H1 (cell line): ENCODE data around the gene PLCB1. TPM values are rescaled to one million over a fixed set of nuclear protein-coding genes. Genes with fewer than 3 reads are reported as not detected.

Experiments used
- JUN ChIP-seq: IDR thresholded peaks from 2 replicates; pipeline ENCODE4 v1.6.1; 2011; ENCODE audit warnings: low read depth, mild to moderate bottlenecking, improper control_type of control experiment, low read length
- POLR2A ChIP-seq, 2 experiments: IDR thresholded peaks; 1 replicate in 1 of 2; 2 replicates in 1 of 2; pipeline ENCODE4 v1.6.1; 2011; ENCODE audit warnings: low read depth in 2 of 2, low read length in 2 of 2, mild to moderate bottlenecking in 2 of 2; ENCODE audit errors: control extremely low read depth in 1 of 2
- POU5F1 ChIP-seq: IDR thresholded peaks from 2 replicates; pipeline ENCODE4 v1.6.1; 2011; ENCODE audit warnings: low read depth, mild to moderate bottlenecking, low read length, moderate library complexity
- SAP30 ChIP-seq: fragments of 300-600 bp; sonication (generic); IDR thresholded peaks from 2 replicates; pipeline ENCODE4 v1.7.1; 2012; ENCODE audit warnings: low read length, moderate library complexity, mild to moderate bottlenecking, inconsistent platforms; ENCODE audit not compliant: insufficient read depth, insufficient replicate concordance
- SIRT6 ChIP-seq: IDR thresholded peaks from one replicate; pipeline ENCODE4 v1.7.1; 2012; ENCODE audit warnings: low read length, inconsistent platforms
- SP1 ChIP-seq: IDR thresholded peaks from 2 replicates; pipeline ENCODE4 v1.6.1; 2011; ENCODE audit warnings: low read depth, low read length
- TBP ChIP-seq: IDR thresholded peaks from 2 replicates; pipeline ENCODE4 v1.6.1; 2011; ENCODE audit warnings: low read depth, low read length, improper control_type of control experiment
- TCF12 ChIP-seq: IDR thresholded peaks from 2 replicates; pipeline ENCODE4 v1.6.1; 2011; ENCODE audit warnings: low read depth, mild to moderate bottlenecking, low read length
- YY1 ChIP-seq: IDR thresholded peaks from 2 replicates; pipeline ENCODE4 v1.6.1; 2011; ENCODE audit warnings: low read depth, mild to moderate bottlenecking, low read length
- polyA plus RNA-seq, 7 experiments: library from polyadenylated mRNA; depleted of rRNA in 3 of 7; stranded (reverse) in 5 of 7; unstranded in 2 of 7; fragments of >200 nt in 5 of 7; fragments of 200-250 nt in 2 of 7; gene quantifications; 1 replicate in 5 of 7; 2 replicates in 1 of 7; 4 replicates in 1 of 7; pipeline versions ENCODE4 v1.2.1 to v1.2.3, GENCODE V29; 2011 to 2013; ENCODE audit warnings: missing spikeins in 2 of 7, mixed read lengths in 2 of 7
- total RNA-seq: library from RNA; stranded (reverse); fragmentation: NEBNext Ultra II Directional; extraction: Animal tissue kit (Norgen Biotek cat#: 25700); gene quantifications from 2 replicates; pipeline ENCODE4 v1.2.1, GENCODE V29; 2021
- TF ChIP-seq, protein P1 (sequence below): fragments of 300-600 bp; sonication (generic); IDR thresholded peaks from 2 replicates; pipeline ENCODE4 v1.7.1; 2012; ENCODE audit warnings: low read length, moderate library complexity, mild to moderate bottlenecking, inconsistent platforms; ENCODE audit not compliant: insufficient replicate concordance

PLCB1 gene
- total and polyA plus RNA-seq, 2 of the 8 experiments (the other 6 are each of a cell fraction or from before 2014, with no cell fraction given) = 2.6 to 9.1 TPM

DNA sequence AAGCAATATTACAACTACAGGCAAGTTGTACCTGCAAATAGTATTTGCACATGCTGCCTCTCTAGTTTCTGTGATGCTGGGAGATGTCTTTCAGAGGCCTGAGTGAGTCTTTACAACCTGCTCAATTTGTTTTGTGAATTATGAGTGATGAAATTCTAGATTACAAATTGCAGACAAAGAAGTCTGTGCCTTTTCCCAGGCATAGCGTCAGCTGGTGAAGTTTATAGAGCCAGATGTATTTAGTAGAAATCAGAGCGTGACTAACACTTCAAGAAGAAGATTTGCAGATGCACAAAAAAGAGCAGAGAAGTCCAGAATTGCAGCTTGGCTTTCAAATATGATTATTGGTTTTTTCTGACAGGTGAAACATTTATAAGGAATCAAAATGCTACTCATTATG, 289.9 kb downstream of the PLCB1 start (continued):
- TF ChIP-seq, protein P1, sequence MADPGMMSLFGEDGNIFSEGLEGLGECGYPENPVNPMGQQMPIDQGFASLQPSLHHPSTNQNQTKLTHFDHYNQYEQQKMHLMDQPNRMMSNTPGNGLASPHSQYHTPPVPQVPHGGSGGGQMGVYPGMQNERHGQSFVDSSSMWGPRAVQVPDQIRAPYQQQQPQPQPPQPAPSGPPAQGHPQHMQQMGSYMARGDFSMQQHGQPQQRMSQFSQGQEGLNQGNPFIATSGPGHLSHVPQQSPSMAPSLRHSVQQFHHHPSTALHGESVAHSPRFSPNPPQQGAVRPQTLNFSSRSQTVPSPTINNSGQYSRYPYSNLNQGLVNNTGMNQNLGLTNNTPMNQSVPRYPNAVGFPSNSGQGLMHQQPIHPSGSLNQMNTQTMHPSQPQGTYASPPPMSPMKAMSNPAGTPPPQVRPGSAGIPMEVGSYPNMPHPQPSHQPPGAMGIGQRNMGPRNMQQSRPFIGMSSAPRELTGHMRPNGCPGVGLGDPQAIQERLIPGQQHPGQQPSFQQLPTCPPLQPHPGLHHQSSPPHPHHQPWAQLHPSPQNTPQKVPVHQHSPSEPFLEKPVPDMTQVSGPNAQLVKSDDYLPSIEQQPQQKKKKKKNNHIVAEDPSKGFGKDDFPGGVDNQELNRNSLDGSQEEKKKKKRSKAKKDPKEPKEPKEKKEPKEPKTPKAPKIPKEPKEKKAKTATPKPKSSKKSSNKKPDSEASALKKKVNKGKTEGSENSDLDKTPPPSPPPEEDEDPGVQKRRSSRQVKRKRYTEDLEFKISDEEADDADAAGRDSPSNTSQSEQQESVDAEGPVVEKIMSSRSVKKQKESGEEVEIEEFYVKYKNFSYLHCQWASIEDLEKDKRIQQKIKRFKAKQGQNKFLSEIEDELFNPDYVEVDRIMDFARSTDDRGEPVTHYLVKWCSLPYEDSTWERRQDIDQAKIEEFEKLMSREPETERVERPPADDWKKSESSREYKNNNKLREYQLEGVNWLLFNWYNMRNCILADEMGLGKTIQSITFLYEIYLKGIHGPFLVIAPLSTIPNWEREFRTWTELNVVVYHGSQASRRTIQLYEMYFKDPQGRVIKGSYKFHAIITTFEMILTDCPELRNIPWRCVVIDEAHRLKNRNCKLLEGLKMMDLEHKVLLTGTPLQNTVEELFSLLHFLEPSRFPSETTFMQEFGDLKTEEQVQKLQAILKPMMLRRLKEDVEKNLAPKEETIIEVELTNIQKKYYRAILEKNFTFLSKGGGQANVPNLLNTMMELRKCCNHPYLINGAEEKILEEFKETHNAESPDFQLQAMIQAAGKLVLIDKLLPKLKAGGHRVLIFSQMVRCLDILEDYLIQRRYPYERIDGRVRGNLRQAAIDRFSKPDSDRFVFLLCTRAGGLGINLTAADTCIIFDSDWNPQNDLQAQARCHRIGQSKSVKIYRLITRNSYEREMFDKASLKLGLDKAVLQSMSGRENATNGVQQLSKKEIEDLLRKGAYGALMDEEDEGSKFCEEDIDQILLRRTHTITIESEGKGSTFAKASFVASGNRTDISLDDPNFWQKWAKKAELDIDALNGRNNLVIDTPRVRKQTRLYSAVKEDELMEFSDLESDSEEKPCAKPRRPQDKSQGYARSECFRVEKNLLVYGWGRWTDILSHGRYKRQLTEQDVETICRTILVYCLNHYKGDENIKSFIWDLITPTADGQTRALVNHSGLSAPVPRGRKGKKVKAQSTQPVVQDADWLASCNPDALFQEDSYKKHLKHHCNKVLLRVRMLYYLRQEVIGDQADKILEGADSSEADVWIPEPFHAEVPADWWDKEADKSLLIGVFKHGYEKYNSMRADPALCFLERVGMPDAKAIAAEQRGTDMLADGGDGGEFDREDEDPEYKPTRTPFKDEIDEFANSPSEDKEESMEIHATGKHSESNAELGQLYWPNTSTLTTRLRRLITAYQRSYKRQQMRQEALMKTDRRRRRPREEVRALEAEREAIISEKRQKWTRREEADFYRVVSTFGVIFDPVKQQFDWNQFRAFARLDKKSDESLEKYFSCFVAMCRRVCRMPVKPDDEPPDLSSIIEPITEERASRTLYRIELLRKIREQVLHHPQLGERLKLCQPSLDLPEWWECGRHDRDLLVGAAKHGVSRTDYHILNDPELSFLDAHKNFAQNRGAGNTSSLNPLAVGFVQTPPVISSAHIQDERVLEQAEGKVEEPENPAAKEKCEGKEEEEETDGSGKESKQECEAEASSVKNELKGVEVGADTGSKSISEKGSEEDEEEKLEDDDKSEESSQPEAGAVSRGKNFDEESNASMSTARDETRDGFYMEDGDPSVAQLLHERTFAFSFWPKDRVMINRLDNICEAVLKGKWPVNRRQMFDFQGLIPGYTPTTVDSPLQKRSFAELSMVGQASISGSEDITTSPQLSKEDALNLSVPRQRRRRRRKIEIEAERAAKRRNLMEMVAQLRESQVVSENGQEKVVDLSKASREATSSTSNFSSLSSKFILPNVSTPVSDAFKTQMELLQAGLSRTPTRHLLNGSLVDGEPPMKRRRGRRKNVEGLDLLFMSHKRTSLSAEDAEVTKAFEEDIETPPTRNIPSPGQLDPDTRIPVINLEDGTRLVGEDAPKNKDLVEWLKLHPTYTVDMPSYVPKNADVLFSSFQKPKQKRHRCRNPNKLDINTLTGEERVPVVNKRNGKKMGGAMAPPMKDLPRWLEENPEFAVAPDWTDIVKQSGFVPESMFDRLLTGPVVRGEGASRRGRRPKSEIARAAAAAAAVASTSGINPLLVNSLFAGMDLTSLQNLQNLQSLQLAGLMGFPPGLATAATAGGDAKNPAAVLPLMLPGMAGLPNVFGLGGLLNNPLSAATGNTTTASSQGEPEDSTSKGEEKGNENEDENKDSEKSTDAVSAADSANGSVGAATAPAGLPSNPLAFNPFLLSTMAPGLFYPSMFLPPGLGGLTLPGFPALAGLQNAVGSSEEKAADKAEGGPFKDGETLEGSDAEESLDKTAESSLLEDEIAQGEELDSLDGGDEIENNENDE = no peak
- TF ChIP-seq SIRT6 (no peak), POLR2A (IDR thresholded peaks at IDR 0.05; ENCODE audit: control extremely low read depth in 1 of 2, low read depth in 2 of 2, low read length in 2 of 2) (no peak), SP1 (no peak), JUN (no peak), YY1 (no peak), TCF12 (no peak), POU5F1 (no peak), TBP (no peak), SAP30 (no peak)
